H1 (cell line): ENCODE measurements around the gene C1S. TPM values are rescaled to one million over a fixed set of nuclear protein-coding genes. Genes with fewer than 3 reads are reported as not detected.

ENCODE experiments used
- CTCF ChIA-PET: fragments of 300-600 bp; sonication (Branson Sonifier 250); formaldehyde crosslinking; loops from one replicate; lab custom pipeline; 2021; ENCODE audit not compliant: partially characterized antibody; lab: Charles Lee
- POLR2A ChIA-PET: fragments of 300-600 bp; sonication (Branson Sonifier 250); formaldehyde crosslinking; loops from one replicate; lab custom pipeline; 2021; ENCODE audit warnings: inconsistent platforms; ENCODE audit not compliant: partially characterized antibody; lab: Charles Lee
- DNase-seq, 2 experiments: peaks; one replicate each; pipeline versions ENCODE4 v3.0.0 to v3.0.0-alpha.2; 2010 to 2022; ENCODE audit warnings: low spot score in 2 of 2, low read depth in 1 of 2, mixed read lengths in 1 of 2
- FAIRE-seq: peaks from 2 replicates; lab custom pipeline; 2011; peaks lifted over from hg19 to GRCh38; lab: Jason Lieb, UNC
- H2AFZ ChIP-seq: 2 replicates; pipeline ENCODE4 v1.8.1; 2012; ENCODE audit warnings: low read length, inconsistent platforms
- H2AK5ac ChIP-seq: 2 replicates; pipeline ENCODE4 v1.6.1; 2013; ENCODE audit warnings: low read depth, low read length
- H2BK120ac ChIP-seq: replicated peaks from 2 replicates; pipeline ENCODE3; 2013; ENCODE audit warnings: low read depth, low read length, inconsistent platforms
- H2BK12ac ChIP-seq: 2 replicates; pipeline ENCODE4 v1.6.1; 2013; ENCODE audit warnings: low read depth, low read length
- H2BK15ac ChIP-seq: 2 replicates; pipeline ENCODE4 v1.6.1; 2013; ENCODE audit warnings: low read length
- H2BK20ac ChIP-seq: 2 replicates; pipeline ENCODE4 v1.6.1; 2013; ENCODE audit warnings: low read length
- H2BK5ac ChIP-seq: 2 replicates; pipeline ENCODE4 v1.6.1; 2013; ENCODE audit warnings: low read depth, low read length
- H3K14ac ChIP-seq: 2 replicates; pipeline ENCODE4 v1.6.1; 2013; ENCODE audit warnings: inconsistent platforms; ENCODE audit not compliant: insufficient read length
- H3K18ac ChIP-seq: 2 replicates; pipeline ENCODE4 v1.6.1; 2013; ENCODE audit warnings: low read length; ENCODE audit errors: extremely low read depth
- H3K23ac ChIP-seq: 2 replicates; pipeline ENCODE4 v1.6.1; 2013; ENCODE audit warnings: inconsistent platforms; ENCODE audit not compliant: insufficient read length
- H3K23me2 ChIP-seq: 2 replicates; pipeline ENCODE4 v1.6.1; 2013; ENCODE audit warnings: low read depth, low read length
- H3K27ac ChIP-seq: 2 replicates; pipeline ENCODE4 v1.6.1; 2011; ENCODE audit warnings: low read depth, low read length, inconsistent platforms
- H3K27me3 ChIP-seq, 4 experiments: replicated peaks in 1 of 4; 1 replicate in 1 of 4; 2 replicates in 3 of 4; pipeline versions ENCODE4 v1.6.1 to v1.8.1; 2011 to 2013; ENCODE audit warnings: low read length in 3 of 4, mild to moderate bottlenecking in 3 of 4, inconsistent platforms in 2 of 4, mixed read lengths in 2 of 4, moderate library complexity in 1 of 4; ENCODE audit not compliant: control insufficient read depth in 3 of 4, insufficient read depth in 3 of 4; ENCODE audit errors: extremely low read depth in 1 of 4
- H3K36me3 ChIP-seq, 4 experiments: 2 replicates each; pipeline versions ENCODE4 v1.6.1 to v1.8.1; 2011 to 2013; ENCODE audit warnings: mild to moderate bottlenecking in 4 of 4, low read length in 3 of 4, moderate library complexity in 2 of 4, control low read depth in 1 of 4, inconsistent platforms in 1 of 4; ENCODE audit not compliant: insufficient read depth in 4 of 4, control insufficient read depth in 2 of 4
- H3K4ac ChIP-seq: replicated peaks from 2 replicates; pipeline ENCODE3; 2013; ENCODE audit warnings: low read length, low read depth, mixed read lengths, inconsistent platforms; ENCODE audit not compliant: insufficient read length
- H3K4me1 ChIP-seq, 4 experiments: replicated peaks in 1 of 4; 1 replicate in 1 of 4; 2 replicates in 3 of 4; pipeline versions ENCODE4 v1.6.1 to v1.8.1; 2011 to 2013; ENCODE audit warnings: low read length in 3 of 4, inconsistent platforms in 2 of 4, mixed read lengths in 1 of 4; ENCODE audit not compliant: insufficient read depth in 4 of 4, control insufficient read depth in 3 of 4
- H3K4me2 ChIP-seq, 2 experiments: 2 replicates each; pipeline versions ENCODE4 v1.6.1 to v1.8.1; 2011 to 2013; ENCODE audit warnings: low read depth in 2 of 2, low read length in 2 of 2, control low read depth in 1 of 2, inconsistent platforms in 1 of 2, mild to moderate bottlenecking in 1 of 2; ENCODE audit not compliant: insufficient read depth in 1 of 2
- H3K4me3 ChIP-seq, 4 experiments: fragments of 200-600, 300-600 bp in 1 of 4; sonication (generic), shearing (Covaris generic), sonication (Bioruptor Twin) in 1 of 4; 2 replicates each; pipeline versions ENCODE4 v1.5.1 to v1.8.1; 2011 to 2016; ENCODE audit warnings: low read length in 4 of 4, low read depth in 3 of 4, control low read depth in 2 of 4, inconsistent platforms in 2 of 4, mild to moderate bottlenecking in 2 of 4, mixed read lengths in 1 of 4, moderate library complexity in 1 of 4; ENCODE audit not compliant: insufficient read depth in 2 of 4; ENCODE audit errors: extremely low read depth in 1 of 4
- H3K56ac ChIP-seq: replicated peaks from 2 replicates; pipeline ENCODE3; 2013; ENCODE audit warnings: low read depth, mild to moderate bottlenecking, mixed read lengths, low read length, inconsistent platforms; ENCODE audit not compliant: insufficient read length
- H3K79me1 ChIP-seq: 2 replicates; pipeline ENCODE4 v1.6.1; 2013; ENCODE audit warnings: low read depth, low read length, control low read depth
- H3K79me2 ChIP-seq, 2 experiments: 2 replicates each; pipeline versions ENCODE4 v1.6.1 to v1.8.1; 2012 to 2013; ENCODE audit warnings: low read length in 2 of 2, mild to moderate bottlenecking in 2 of 2, inconsistent platforms in 1 of 2; ENCODE audit not compliant: insufficient read depth in 2 of 2, control insufficient read depth in 1 of 2
- H3K9ac ChIP-seq, 4 experiments: replicated peaks in 1 of 4; 1 replicate in 1 of 4; 2 replicates in 3 of 4; pipeline versions ENCODE4 v1.6.1 to v1.8.1; 2011 to 2013; ENCODE audit warnings: low read depth in 3 of 4, low read length in 3 of 4, control low read depth in 2 of 4, mild to moderate bottlenecking in 2 of 4, moderate library complexity in 2 of 4, inconsistent platforms in 1 of 4; ENCODE audit errors: extremely low read depth in 1 of 4
- H3K9me3 ChIP-seq, 2 experiments: 2 replicates each; pipeline versions ENCODE4 v1.6.1 to v1.8.1; 2012 to 2013; ENCODE audit warnings: mild to moderate bottlenecking in 2 of 2, moderate library complexity in 2 of 2, control low read depth in 1 of 2, inconsistent platforms in 1 of 2, low read depth in 1 of 2, low read length in 1 of 2, mixed read lengths in 1 of 2; ENCODE audit not compliant: insufficient read depth in 2 of 2
- H4K20me1 ChIP-seq, 2 experiments: replicated peaks in 1 of 2; 2 replicates each; pipeline versions ENCODE3 to v1.8.1; 2011 to 2013; ENCODE audit warnings: inconsistent platforms in 2 of 2, low read length in 2 of 2, mild to moderate bottlenecking in 1 of 2; ENCODE audit not compliant: insufficient read depth in 2 of 2, control insufficient read depth in 1 of 2
- H4K5ac ChIP-seq: 2 replicates; pipeline ENCODE4 v1.6.1; 2013; ENCODE audit warnings: low read length, low read depth, mixed read lengths, inconsistent platforms; ENCODE audit not compliant: insufficient read length
- H4K8ac ChIP-seq: 2 replicates; pipeline ENCODE4 v1.8.0; 2013; ENCODE audit warnings: mild to moderate bottlenecking, moderate library complexity, low read length, inconsistent platforms; ENCODE audit not compliant: insufficient read depth; ENCODE audit errors: extremely low read depth
- H4K91ac ChIP-seq: replicated peaks from 2 replicates; pipeline ENCODE3; 2013; ENCODE audit warnings: low read length, mixed read lengths, inconsistent platforms; ENCODE audit not compliant: insufficient read length
- CBX8 ChIP-seq: fragments of 300-800, 300-1000 bp; sonication (generic); IDR thresholded peaks from 2 replicates; pipeline ENCODE4 v1.7.1; 2016; ENCODE audit warnings: low read depth, low read length, borderline replicate concordance
- NRF1 ChIP-seq: IDR thresholded peaks from 2 replicates; pipeline ENCODE4 v1.6.1; 2011; ENCODE audit warnings: mild to moderate bottlenecking, low read depth, low read length, improper control_type of control experiment
- RAD21 ChIP-seq, 2 experiments: IDR thresholded peaks in 1 of 2; conservative IDR thresholded peaks in 1 of 2; 2 replicates each; pipeline ENCODE4 v1.6.1; 2011; ENCODE audit warnings: low read depth in 2 of 2, low read length in 2 of 2, improper control_type of control experiment in 1 of 2, inconsistent platforms in 1 of 2, mild to moderate bottlenecking in 1 of 2, moderate library complexity in 1 of 2
- WGBS, 2 experiments: shearing (Covaris generic) in 1 of 2; methylation state at CpG; one replicate each; pipeline versions ENCODE4 v1.1.6 to v1.1.7; 2013 to 2015; ENCODE audit warnings: low lambda C conversion rate in 2 of 2, mixed read lengths in 2 of 2, inconsistent platforms in 1 of 2, low coverage in 1 of 2, missing lambda C conversion rate in 1 of 2; ENCODE audit not compliant: insufficient replicate concordance in 2 of 2, insufficient coverage in 1 of 2, insufficient read length in 1 of 2; ENCODE audit errors: extremely low coverage in 1 of 2, missing lambda C conversion rate in 1 of 2; 5-methylcytosine and 5-hydroxymethylcytosine counted together
- polyA plus RNA-seq, 7 experiments: library from polyadenylated mRNA; depleted of rRNA in 3 of 7; stranded (reverse) in 5 of 7; unstranded in 2 of 7; fragments of >200 nt in 5 of 7; fragments of 200-250 nt in 2 of 7; gene quantifications; 1 replicate in 5 of 7; 2 replicates in 1 of 7; 4 replicates in 1 of 7; pipeline versions ENCODE4 v1.2.1 to v1.2.3, GENCODE V29; 2011 to 2013; ENCODE audit warnings: missing spikeins in 2 of 7, mixed read lengths in 2 of 7
- total RNA-seq: library from RNA; stranded (reverse); fragmentation: NEBNext Ultra II Directional; extraction: Animal tissue kit (Norgen Biotek cat#: 25700); gene quantifications from 2 replicates; pipeline ENCODE4 v1.2.1, GENCODE V29; 2021
- TF ChIP-seq, protein P1 (sequence below): IDR thresholded peaks from 2 replicates; pipeline ENCODE4 v1.6.1; 2011; ENCODE audit warnings: low read depth, mild to moderate bottlenecking, low read length; ENCODE audit not compliant: insufficient read depth
- TF ChIP-seq, protein P2 (sequence below), 3 experiments: IDR thresholded peaks; 1 replicate in 2 of 3; 2 replicates in 1 of 3; pipeline versions ENCODE4 v1.5.1 to v1.6.1; 2011; ENCODE audit warnings: low read length in 3 of 3, mild to moderate bottlenecking in 3 of 3, inconsistent platforms in 2 of 3, low read depth in 1 of 3, moderate library complexity in 1 of 3; ENCODE audit not compliant: insufficient read depth in 1 of 3; ENCODE audit errors: control extremely low read depth in 1 of 3

C1S gene
- total and polyA plus RNA-seq, 2 of the 8 experiments (the other 6 are each of a cell fraction or from before 2014, with no cell fraction given), result 4.4 to 7.3 TPM

DNA sequence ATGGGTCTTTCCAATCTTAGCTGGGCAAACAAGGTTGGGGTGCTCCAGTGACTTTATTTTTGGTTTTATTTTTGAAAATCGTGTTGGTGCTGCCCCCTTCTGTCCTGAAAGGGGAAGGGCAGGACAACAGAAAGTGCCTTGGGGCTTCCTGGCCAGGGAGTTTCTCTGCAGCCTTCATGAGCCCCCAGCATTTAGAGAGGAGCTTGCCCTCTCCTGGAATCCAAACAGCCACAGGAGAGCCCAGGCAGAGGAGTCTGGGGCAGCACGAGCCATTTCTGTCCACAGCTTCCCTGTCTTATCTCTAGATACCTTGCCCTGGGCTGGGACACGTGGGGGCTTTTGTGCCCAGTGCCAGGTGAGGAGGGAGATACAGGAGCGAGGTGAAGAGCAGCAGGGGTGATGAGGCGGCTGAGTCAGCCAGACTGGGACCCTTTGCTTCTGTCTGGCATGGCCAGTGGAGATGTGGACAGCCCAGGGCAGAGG, 52.9 kb downstream of the C1S start:
- POLR2A ChIA-PET, result interaction anchor here (1.0 to 2.3 kb wide), 10 partner anchors 9 to 244 kb away, joined by 3 to 14 read pairs (median 5); partner anchors contain the start of genes C12orf57, C1S and RNU7-1
- no peaks in the 10 kb centered on the region for H3K79me1 ChIP-seq

More for the DNA sequence above, 52.9 kb downstream of the C1S start:
- no peaks in the 10 kb centered on the region for H3K27me3 ChIP-seq
- no peak overlapping the region for H3K14ac ChIP-seq
- no peak overlapping the region for H3K27ac ChIP-seq
- no peak overlapping the region for H2BK12ac ChIP-seq
- no peak overlapping the region for H3K23ac ChIP-seq
- H4K91ac ChIP-seq, result no peak overlapping the region
- H2AFZ ChIP-seq, result no peak overlapping the region
- H3K18ac ChIP-seq, result no peak overlapping the region
- peaks cover 2% of the 10 kb centered on the region for H3K23me2 ChIP-seq
- H2BK5ac ChIP-seq, result no peak overlapping the region
- H3K36me3 ChIP-seq, result no peaks in the 10 kb centered on the region
- H3K4ac ChIP-seq, result no peak overlapping the region
- H3K4me3 ChIP-seq, result no peak overlapping the region
- H2BK120ac ChIP-seq, result no peak overlapping the region
- no peaks in the 10 kb centered on the region for H3K79me2 ChIP-seq
- TF ChIP-seq CBX8, result no peak
- TF ChIP-seq RAD21 (IDR thresholded peaks at IDR 0.05 in 1 of 2, conservative IDR thresholded peaks at IDR 0.05 in 1 of 2; ENCODE audit: low read depth in 2 of 2, low read length in 2 of 2), result peak; percentile 62 to 75
- TF ChIP-seq, protein P1, sequence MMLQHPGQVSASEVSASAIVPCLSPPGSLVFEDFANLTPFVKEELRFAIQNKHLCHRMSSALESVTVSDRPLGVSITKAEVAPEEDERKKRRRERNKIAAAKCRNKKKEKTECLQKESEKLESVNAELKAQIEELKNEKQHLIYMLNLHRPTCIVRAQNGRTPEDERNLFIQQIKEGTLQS, result no peak
- TF ChIP-seq, protein P2, sequence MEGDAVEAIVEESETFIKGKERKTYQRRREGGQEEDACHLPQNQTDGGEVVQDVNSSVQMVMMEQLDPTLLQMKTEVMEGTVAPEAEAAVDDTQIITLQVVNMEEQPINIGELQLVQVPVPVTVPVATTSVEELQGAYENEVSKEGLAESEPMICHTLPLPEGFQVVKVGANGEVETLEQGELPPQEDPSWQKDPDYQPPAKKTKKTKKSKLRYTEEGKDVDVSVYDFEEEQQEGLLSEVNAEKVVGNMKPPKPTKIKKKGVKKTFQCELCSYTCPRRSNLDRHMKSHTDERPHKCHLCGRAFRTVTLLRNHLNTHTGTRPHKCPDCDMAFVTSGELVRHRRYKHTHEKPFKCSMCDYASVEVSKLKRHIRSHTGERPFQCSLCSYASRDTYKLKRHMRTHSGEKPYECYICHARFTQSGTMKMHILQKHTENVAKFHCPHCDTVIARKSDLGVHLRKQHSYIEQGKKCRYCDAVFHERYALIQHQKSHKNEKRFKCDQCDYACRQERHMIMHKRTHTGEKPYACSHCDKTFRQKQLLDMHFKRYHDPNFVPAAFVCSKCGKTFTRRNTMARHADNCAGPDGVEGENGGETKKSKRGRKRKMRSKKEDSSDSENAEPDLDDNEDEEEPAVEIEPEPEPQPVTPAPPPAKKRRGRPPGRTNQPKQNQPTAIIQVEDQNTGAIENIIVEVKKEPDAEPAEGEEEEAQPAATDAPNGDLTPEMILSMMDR (IDR thresholded peaks at IDR 0.05; ENCODE audit: control extremely low read depth in 1 of 3, insufficient read depth in 1 of 3, low read depth in 1 of 3, low read length in 3 of 3), result peak; percentile 58 to 71 (median 70)
- TF ChIP-seq NRF1, result no peak
- TF ChIP-seq, all 59 proteins: peak for 2
- Histone ChIP-seq H3K4me1 (no peaks in the 10 kb centered on the region), H3K56ac (no peak overlapping the region), H4K8ac (peak overlapping the region; percentile 9; the same call in 1 of the 2 replicates), H4K20me1 (peaks cover 0 to 1% of the 10 kb centered on the region in 2 experiments), H3K9ac (no peak overlapping the region), H4K5ac (no peak overlapping the region), H2AK5ac (no peak overlapping the region), H2BK20ac (no peak overlapping the region), H2BK15ac (no peak overlapping the region), H3K9me3 (no peaks in the 10 kb centered on the region), H3K4me2 (no peak overlapping the region)
- DNase-seq (peak in 1 of 2 experiments; percentile 51), FAIRE-seq (peak; percentile 52)
- WGBS, 2 experiments, result 51% methylated on average over 5 of the region's 5 CpGs; no CpG with 5 or more reads in 1 of the 2 experiments
- CTCF ChIA-PET, result interaction anchor here (0.7 to 4.1 kb wide), 40 partner anchors 9 to 206 kb away, joined by 3 to 58 read pairs (median 4); partner anchors contain the start of genes C1R, C1S and PEX5
